Pancreas (tissue), 10 donors: ENCODE data around the gene DSTN. TPM values are rescaled to one million over a fixed set of nuclear protein-coding genes. Genes with fewer than 3 reads are reported as not detected.
A peak's percentile ranks its signal among the peaks of the same experiment; 100 is the strongest.

Experiments
- ATAC-seq, 4 donors: fragments of 200-7000 bp; cut with Tn5 transposase; one replicate each; pipeline versions ENCODE4 v1.8.0 to v1.9.1; 2020; ENCODE audit warnings: mild to moderate bottlenecking in 4 of 4, moderate library complexity in 4 of 4
- DNase-seq, 6 donors: peaks; one replicate each; pipeline ENCODE4 v3.0.0-alpha.2; 2020
- FAIRE-seq: peaks from 2 replicates; lab custom pipeline; 2012; peaks lifted over from hg19 to GRCh38; lab: Jason Lieb, UNC
- H3K27ac ChIP-seq, 4 donors: fragments of 200-600 bp; sonication (generic); 1 replicate in 3 of 4; 2 replicates in 1 of 4; pipeline versions ENCODE4 v1.5.0 to v1.8.0; 2020
- H3K27me3 ChIP-seq, 4 donors: fragments of 200-600 bp; one replicate each; pipeline ENCODE4 v1.8.0; 2021
- H3K36me3 ChIP-seq, 3 donors: fragments of 200-600 bp; sonication (generic) in 1 of 3; one replicate each; pipeline versions ENCODE4 v1.5.0 to v1.8.0; 2020 to 2021
- H3K4me1 ChIP-seq, 3 donors: fragments of 200-600 bp; one replicate each; pipeline ENCODE4 v1.8.0; 2021
- H3K4me3 ChIP-seq, 4 donors: fragments of 200-600 bp; sonication (generic) in 2 of 4; one replicate each; pipeline versions ENCODE4 v1.5.0 to v1.8.0; 2020 to 2021
- H3K9me3 ChIP-seq, 4 donors: fragments of 200-600 bp; one replicate each; pipeline ENCODE4 v1.8.0; 2021
- CTCF ChIP-seq, 4 donors: fragments of 200-600 bp; sonication (generic) in 3 of 4; IDR thresholded peaks; one replicate each; pipeline versions ENCODE4 v1.5.0 to v1.8.0; 2021; ENCODE audit warnings: antibody characterized with exemption in 4 of 4
- WGBS, 2 donors: extraction: QIAGEN DNeasy Blood & Tissue Kit; methylation state at CpG; one replicate each; pipeline ENCODE4 v1.1.7; 2013; 5-methylcytosine and 5-hydroxymethylcytosine counted together
- intact Hi-C, 3 donors: fragments of 100-400 bp; cut with DNase I; formaldehyde crosslinking; loops; one replicate each; pipeline versions ENCODE4 v1.11.1 to v1.14.2; 2022
- polyA plus RNA-seq, 2 donors: library from polyadenylated mRNA; stranded (reverse); fragments of 200-250 nt; gene quantifications; one replicate each; pipeline ENCODE4 v1.2.3, GENCODE V29; 2013
- total RNA-seq, 6 donors: library from RNA; stranded (reverse); fragmentation: NEBNext Ultra II Directional in 4 of 6; extraction: Animal tissue kit (Norgen Biotek cat#: 25700) in 4 of 6; gene quantifications; one replicate each; pipeline versions ENCODE4 v1.2.1 to v1.2.4, GENCODE V29; 2021 to 2023
- donor health status: healthy with polysubstance abuse.
- donor health status: DM: no; HTN: no; CAD: no; lungs with moderate emphysema.
- donor health status: DM: no; HTN: no; CAD: no.
- donor health status: control.
- donor health status: control.
- donor health status: Bipolar disorder and iron deficiency.
- donor health status: DM: yes; HTN: yes; CAD: no.
- donor health status: DM: no; HTN: no; CAD: no.
- donor health status: DM: no; HTN: no; CAD: no.
- donor health status: DM: yes; HTN: yes; CAD: no.

DSTN gene
- total and polyA plus RNA-seq, 8 donors, result 138 to 242 (median 182) TPM

GRCh38 chr20:17644451-17644850 lies 74.6 kb downstream of the DSTN start:
- ATAC-seq, result peak; percentile 49 to 66 (median 54)
- WGBS, 2 donors, result 13 to 14% methylated on average over 13 of the region's 13 CpGs
- no peak for TF ChIP-seq CTCF (IDR thresholded peaks at IDR 0.05)
- H3K36me3 ChIP-seq, result peaks cover 0 to 26% (median 26%) of the 10 kb centered on the region in 3 donors
- H3K4me1 ChIP-seq, result peaks cover 51 to 75% (median 57%) of the 10 kb centered on the region in 3 donors
- peak overlapping the region; percentile 29 to 63 (median 36) for H3K27ac ChIP-seq
- H3K27me3 ChIP-seq, result no peaks in the 10 kb centered on the region
- no peaks in the 10 kb centered on the region for H3K9me3 ChIP-seq
- FAIRE-seq, result no peak
- intact Hi-C loops, result no loop called here
- H3K4me3 ChIP-seq, result no peak overlapping the region
- DNase-seq, result peak; percentile 65 to 86 (median 75)

DNA sequence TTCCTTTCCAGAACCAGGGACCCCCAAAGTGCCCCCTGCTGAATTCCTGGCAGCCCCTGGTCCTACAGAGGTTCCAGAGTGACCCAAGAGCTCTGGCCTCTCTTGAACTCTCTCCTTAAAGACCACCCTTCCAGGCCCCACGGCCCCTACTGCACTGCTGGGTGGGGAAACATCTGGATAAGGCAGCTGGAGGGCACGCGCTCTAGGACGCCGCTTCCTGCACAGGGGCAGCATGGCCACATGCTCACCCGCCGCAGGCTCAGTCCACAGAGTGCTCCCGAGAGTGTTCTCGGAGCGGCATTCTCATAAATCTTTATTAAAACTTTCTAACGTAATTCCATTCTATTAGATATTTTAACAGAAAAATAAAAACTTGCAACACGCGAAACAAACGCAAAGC lies 75.1 kb downstream of the DSTN start:
- ATAC-seq, result peak in 1 of 4 donors; percentile 7
- peak overlapping the region in 2 of 4 donors; percentile 39 to 63 for H3K27ac ChIP-seq
- peaks cover 54 to 80% (median 63%) of the 10 kb centered on the region in 3 donors for H3K4me1 ChIP-seq
- H3K27me3 ChIP-seq, result no peaks in the 10 kb centered on the region
- FAIRE-seq, result no peak
- H3K36me3 ChIP-seq, result peaks cover 0 to 24% (median 20%) of the 10 kb centered on the region in 3 donors
- no peak for TF ChIP-seq CTCF (IDR thresholded peaks at IDR 0.05)
- peak in 3 of 6 donors; percentile 38 to 67 (median 60) for DNase-seq
- H3K9me3 ChIP-seq, result no peaks in the 10 kb centered on the region
- 41 to 49% methylated on average over 14 of the region's 14 CpGs for WGBS, 2 donors
- H3K4me3 ChIP-seq, result no peak overlapping the region
- intact Hi-C loops, result no loop called here

- FAIRE-seq, result no peak
- intact Hi-C loops, result no loop called here
- no peak for TF ChIP-seq CTCF (IDR thresholded peaks at IDR 0.05)
- H3K27me3 ChIP-seq, result no peaks in the 10 kb centered on the region
- WGBS, 2 donors, result 46 to 52% methylated on average over 10 of the region's 10 CpGs
- H3K9me3 ChIP-seq, result no peaks in the 10 kb centered on the region
- peaks cover 0 to 20% (median 17%) of the 10 kb centered on the region in 3 donors for H3K36me3 ChIP-seq
- peaks cover 60 to 87% (median 67%) of the 10 kb centered on the region in 3 donors for H3K4me1 ChIP-seq
- no peak overlapping the region for H3K4me3 ChIP-seq
- ATAC-seq, result no peak
- H3K27ac ChIP-seq, result peak overlapping the region in 3 of 4 donors; percentile 3 to 63 (median 39)
- peak in 3 of 6 donors; percentile 34 to 64 (median 55) for DNase-seq
Measured at GRCh38 chr20:17645546-17646208, 75.8 kb downstream of the DSTN start.

DNA sequence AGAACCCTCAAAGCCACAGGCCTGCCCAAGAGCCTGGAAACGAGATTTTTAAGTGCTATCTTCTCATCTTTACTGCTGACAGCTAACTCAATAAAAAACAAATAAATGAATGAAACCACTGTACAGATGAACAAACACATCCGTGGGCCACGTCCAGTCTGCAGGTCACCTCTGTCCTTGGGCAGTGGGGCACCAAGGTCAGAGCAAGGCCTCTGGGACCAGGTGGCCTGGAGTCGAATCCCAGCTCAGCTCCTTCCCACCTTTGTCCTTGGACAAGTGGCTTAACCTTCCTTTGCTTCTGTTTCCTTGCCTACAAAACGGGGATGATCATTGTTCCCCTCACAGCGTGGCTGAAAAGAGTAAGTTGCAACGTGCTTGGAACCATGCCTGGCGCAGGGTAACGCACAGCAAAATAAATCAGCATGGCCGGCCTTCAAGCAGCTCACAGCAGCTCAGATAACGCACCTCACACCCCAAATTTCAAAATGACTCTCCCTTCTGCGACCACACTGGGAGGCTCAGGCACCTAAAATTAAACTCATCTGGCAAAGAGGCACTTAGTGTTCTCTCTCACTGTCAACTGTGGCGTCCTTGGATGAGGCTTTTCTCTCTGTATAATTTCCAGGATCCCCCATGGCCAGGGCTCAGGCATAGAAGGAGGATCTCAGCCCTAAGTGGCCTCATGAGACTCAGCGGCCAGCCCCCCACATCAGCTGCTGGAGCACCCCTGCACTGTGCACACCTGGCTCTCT lies 76.5 kb downstream of the DSTN start:
- H3K4me3 ChIP-seq, result no peak overlapping the region
- FAIRE-seq, result no peak
- DNase-seq, result peak in 4 of 6 donors; percentile 50 to 68 (median 56)
- peak overlapping the region; percentile 6 to 63 (median 34) for H3K27ac ChIP-seq
- H3K9me3 ChIP-seq, result no peaks in the 10 kb centered on the region
- ATAC-seq, result peak in 3 of 4 donors; percentile 15 to 33 (median 18)
- TF ChIP-seq CTCF (IDR thresholded peaks at IDR 0.05), result no peak
- peaks cover 0 to 17% (median 10%) of the 10 kb centered on the region in 3 donors for H3K36me3 ChIP-seq
- no peaks in the 10 kb centered on the region for H3K27me3 ChIP-seq
- H3K4me1 ChIP-seq, result peaks cover 60 to 91% (median 74%) of the 10 kb centered on the region in 3 donors
- 25 to 31% methylated on average over 14 of the region's 14 CpGs for WGBS, 2 donors
- intact Hi-C loops, result no loop called here
